GM18517 (cell line): ENCODE measurements around the gene CIART.

Source experiments
- ATAC-seq: cut with Tn5 transposase; IDR thresholded peaks from one replicate; pipeline ENCODE4 v1.9.1; 2021; ENCODE audit warnings: mild to moderate bottlenecking, moderate library complexity; ENCODE audit not compliant: unreplicated experiment

The CIART gene

DNA sequence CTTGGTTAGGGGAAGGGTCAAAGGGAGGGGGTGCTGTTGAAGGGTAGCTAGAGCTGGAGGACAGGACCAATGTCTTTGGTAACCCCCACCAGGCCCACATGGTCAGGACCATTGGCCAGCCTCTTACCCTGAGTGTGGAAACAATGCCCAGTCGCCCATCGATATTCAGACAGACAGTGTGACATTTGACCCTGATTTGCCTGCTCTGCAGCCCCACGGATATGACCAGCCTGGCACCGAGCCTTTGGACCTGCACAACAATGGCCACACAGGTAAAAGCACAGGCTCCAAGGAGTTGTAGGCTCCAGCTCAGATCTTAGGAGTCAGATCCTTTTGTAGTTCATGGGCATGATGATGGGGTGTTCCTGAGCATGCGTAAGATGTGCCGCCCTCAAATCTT, 21.0 kb upstream of the CIART start:
- no peak for ATAC-seq

DNA sequence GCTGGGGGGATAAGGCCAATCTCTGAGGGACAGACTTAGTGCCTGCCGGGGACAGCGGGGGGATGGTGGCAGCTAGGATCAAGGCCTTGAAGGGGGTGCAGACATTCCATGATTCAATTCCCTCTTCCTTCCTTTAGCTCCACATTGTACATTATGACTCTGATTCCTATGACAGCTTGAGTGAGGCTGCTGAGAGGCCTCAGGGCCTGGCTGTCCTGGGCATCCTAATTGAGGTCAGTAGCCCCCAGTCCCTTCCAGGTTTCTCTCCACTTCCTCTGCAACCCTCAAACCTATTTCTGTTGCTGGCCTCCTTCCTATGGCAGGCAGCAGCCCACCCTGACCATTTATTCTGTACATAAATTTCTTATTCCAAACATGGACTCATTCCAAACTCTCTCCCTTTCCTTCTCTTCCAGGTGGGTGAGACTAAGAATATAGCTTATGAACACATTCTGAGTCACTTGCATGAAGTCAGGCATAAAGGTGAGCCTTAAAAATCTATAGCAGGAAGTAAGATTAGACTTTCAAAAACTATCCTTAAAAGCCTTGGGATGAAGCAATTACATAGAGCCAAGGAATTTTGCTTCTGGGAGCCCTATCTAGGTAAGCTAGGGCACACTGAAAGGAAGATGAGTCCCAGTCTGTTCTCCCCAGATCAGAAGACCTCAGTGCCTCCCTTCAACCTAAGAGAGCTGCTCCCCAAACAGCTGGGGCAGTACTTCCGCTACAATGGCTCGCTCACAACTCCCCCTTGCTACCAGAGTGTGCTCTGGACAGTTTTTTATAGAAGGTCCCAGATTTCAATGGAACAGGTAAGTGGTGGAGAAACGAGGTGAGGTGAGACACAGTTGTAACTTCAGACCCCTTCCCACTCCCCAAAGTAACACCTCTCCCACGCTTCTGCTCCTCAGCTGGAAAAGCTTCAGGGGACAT, 19.7 kb upstream of the CIART start:
- no peak for ATAC-seq

DNA sequence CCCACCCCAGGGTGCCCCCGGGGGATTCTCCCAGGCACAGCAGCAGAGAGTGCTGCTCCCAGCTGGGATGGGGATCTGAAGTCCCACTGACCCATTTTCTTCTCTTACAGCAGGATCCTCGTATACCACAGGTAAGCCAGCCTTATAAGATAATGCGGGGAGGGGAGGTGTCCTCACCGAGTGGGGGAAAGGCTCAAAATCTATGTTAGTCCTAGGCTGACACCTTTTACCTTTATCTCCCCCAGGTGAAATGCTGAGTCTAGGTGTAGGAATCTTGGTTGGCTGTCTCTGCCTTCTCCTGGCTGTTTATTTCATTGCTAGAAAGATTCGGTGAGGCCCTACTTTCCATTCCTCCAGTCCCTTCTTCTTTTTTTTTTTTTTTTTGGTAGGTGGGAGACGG, 18.8 kb upstream of the CIART start:
- no peak for ATAC-seq

DNA sequence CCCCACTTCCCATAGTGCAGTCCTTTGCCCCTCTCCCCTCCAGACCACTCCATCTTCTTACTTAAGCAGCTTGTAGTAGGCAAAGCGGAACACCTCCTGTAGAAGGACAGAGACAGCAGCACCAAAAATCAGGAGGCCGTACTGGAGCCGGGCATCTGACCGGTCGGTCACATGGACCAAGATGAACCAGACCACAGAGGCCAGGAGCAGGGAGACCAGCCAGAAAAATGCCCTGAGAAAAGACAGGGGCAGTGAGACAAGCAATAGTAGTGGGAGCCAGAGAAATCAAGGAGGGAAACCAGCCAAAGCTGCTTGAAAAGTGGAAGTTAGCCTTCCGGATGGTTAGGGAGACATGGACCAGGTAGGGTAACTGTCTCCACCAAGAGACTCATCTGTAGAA, 14.5 kb upstream of the CIART start:
- ATAC-seq = no peak

DNA sequence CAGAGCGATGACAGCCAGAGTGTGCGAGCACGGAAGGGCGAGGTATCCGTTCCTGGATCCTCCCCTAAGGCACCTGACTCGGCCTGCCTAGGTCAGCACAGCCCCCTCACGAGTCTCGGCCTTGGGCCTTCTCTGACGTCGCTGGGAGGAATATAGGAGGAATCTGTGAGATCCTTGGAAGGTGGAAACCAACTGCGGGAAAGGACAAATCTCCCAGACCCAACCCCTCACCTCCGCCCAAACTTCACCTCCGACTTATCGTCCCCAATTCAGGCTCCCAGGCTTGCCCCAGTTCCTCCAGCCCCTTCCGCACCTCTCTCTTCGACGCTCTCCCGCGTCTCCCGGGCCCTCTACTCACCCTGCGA, 14.0 kb upstream of the CIART start:
- peak; percentile 14 for ATAC-seq

DNA sequence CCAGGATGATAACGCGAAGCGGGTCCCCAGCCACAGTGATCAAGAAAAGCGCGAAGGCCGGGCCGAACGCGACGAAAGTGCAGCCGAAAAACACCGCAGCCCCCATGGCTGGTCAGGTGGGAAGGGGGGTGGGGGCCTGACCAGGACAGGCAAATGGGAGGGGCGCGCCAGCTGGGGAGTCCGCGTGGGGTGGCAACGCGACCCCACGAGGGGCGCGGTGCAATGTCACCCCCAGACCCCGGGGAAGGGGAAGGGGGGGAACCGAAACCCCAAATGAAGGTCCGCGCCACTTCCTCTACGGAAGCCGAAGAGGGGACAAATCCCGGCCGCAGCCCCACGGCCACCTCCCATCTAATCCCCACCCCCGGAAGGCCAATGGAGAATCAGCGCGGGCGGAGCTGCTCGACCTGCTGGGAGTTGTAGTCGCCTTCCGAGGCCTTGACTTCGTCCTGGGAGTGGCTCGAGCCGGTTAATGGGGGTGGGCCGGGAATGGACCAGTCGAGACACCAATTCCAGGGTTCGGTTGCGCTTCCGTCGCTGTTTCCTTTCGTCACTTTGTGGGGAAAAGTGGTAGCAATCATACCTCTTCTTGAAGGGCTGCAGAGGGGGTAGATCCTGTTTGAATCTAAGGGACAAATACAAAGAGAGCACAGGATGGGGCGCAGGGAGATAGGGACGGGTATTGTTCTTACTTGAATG, 13.5 kb upstream of the CIART start, which contains the start of gene APH1A:
Gene APH1A, minus strand, starts transcription at position 312 of the 699 bp plus-strand sequence. Its CDS starts 206 bp downstream, at position 106.
- ATAC-seq = peak; percentile 80

DNA sequence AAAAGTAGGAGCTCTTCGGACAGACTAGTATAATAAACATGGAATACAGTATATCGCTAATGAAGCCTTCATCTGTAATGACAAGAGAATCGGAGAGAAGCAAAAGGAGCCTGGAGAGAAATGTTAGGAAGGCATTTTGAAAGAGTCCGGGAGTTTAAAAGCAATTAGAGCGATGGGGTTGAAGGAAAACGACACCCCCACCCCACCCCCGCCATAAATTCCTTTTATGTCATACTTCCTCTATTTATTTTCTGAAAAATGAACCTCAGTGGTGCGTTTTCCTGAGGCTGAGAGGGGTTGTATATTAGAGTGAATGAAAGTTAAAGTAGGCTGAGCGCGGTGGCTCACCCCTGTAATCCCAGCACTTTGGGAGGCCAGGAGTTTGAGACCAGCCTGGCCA, 12.9 kb upstream of the CIART start:
- ATAC-seq = no peak

DNA sequence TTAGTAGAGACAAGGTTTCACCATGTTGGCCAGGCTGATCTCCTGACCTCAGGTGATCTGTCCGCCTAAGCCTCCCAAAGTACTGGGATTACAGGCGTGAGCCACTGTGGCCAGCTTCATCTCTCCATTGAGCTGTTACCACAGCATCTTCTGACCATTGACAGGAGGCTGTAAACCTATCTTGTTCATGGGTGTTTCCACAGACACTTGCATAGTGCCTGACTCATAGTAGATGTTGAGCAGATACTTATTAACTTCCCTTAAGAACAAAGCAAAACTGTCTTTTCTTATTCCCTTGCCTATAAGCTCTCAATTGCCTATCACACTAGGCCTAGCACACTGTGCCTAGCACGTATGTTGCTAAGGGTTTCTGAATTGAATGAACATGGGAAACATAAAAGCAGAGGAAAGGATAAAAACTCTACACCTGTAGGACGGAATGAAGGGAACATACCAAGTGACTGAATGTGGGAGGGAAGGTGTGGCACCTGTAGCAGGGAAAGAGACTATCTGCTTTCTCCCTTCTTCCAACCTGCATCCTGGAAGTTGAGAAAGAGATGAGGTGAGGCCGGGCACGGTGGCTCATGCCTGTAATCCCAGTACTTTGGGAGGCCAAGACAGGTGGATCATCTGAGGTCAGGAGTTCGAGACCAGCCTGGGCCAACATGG, 10.9 kb upstream of the CIART start:
- no peak for ATAC-seq

DNA sequence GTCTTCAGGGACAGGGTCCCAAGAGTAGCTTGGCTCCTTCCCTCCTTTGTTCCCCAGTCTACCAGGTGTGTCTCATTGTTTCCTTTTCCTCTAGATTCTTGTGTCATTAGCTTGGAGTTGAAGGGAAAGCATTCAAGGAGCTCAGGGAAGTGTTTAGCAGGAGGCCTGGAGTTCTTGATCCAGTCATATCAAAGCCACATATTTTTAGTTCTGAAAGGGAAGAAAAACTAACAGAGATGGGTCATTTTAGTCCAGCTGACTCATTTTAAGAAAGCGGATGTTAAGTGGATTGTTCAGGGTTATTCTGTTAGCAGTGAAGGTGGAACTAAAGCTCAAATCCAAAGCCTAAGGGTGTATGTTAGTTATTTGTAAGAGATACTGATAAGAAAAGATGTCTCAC, 9.0 kb upstream of the CIART start:
- no peak for ATAC-seq

DNA sequence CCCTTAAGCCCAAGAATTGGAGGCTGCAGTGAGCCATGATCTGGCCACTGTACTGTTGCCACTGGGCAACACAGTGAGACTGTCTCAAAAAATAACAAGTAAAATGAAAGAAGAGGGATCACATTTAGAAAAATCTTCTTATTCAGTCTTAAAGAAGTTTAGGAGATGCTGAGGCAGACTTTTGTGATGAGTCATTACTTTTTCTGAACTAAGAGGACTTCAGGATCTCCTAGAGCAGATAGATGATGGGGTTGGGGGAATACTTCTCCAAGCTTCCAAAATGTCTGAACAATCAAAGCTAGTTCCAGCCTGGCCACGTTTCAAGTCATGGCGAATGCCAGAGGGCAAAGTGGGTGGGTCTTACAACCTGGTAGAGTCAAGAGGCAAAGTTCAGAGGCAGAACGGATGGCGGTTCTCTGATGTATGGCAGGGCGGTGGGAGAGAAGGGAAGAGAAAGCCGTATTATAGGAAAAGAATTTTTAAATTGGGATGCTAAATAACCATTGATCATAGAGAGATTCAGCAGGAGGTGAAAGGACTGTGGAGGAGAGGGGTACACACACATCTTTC, 2.1 kb upstream of the CIART start:
- no peak for ATAC-seq

DNA sequence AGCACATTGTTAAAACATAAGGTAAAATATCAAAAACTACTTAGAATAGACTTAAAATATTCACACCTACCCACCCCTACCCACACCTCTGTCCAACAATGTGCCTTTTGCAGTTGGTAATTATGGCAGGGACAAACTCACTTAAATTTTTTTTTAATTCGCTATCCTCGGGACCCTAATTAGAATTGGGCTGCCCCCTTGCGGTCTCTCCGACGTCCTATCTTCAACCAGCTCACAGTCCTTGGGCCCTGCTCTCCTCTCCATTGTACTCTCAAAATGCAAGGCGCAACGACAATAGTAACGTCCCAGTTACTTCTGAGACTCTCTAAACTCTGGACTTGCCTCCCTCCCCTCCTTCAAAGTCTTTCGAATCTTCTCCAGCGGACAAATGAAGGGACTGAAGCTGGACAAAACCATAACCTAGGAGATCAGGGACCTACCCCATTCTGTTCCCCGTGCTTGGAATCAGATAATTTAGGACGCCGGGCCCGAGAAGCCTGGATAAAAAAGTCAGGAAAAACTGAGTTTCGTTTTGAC, 1.1 kb upstream of the CIART start:
- no peak for ATAC-seq

DNA sequence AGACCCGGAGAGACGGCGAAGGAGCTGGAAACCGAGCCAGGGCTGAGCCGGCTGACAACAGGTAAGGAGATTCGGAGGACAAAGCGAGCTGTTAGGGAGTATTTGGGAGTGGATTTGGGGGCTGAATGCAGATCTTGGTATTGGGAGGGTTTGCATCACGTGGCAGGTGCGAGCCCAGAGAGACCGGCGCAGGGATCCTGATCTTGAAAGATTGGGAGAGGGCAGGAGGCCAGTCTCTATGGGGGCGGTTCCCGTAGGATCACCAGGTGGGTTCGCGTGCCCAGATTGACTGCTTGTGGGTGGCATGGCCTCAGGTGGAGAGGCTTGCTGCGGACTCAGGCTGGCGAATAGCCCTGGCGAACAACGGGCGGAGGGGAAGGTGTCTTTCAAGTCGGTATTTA, 204 bp downstream of the CIART start:
- no peak for ATAC-seq

DNA sequence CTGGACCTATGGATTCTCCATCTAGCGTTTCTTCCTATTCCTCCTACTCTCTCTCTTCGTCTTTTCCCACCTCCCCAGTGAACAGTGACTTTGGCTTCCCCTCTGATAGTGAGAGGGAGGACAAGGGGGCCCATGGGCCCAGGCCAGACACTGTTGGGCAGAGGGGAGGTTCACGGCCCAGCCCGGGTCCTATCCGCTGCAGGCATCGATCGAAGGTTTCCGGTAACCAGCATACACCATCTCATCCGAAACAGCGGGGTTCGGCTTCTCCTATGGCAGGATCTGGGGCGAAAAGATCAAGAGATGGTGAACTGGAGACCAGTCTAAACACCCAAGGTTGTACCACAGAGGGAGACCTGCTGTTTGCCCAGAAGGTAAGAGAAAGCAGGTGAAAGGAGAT, 906 bp downstream of the CIART start:
- no peak for ATAC-seq

DNA sequence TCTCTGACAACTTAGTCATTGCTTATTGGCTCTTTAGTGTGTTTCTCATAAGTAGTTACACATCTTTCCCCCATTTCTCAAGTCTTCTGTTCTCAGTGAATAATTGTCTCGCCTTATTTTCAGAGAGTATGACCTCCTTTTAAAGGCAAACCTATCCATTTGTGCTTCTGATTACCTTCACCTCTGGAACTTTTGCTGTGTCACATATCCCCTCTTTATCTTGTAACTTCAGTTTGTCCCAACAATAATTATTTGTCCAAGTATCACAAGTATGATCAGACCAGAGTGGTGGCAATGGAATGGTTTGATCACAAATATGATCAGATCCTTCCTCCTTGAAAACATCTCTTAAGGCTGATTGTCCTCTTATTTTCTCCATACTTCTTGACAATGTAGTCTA, 6.0 kb downstream of the CIART start:
- ATAC-seq = no peak

DNA sequence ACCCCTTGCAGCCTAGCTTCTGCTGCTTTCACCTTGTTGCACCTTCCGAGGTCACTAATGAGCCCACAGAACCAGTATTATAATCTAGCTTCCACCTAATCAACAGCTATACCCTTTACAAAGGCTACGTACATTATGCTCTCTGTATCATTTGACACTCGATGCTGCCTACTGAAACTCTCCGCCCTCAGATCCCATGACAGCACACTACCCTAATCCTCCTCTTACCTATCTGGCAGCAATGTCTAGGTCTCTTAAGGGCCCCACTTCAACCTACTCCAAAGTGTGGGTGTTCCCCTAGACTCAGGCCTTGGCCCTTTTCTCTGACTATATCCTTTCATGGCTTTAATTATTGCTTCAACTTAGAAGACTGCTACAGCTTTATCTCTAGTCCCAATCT, 6.5 kb downstream of the CIART start:
- no peak for ATAC-seq

DNA sequence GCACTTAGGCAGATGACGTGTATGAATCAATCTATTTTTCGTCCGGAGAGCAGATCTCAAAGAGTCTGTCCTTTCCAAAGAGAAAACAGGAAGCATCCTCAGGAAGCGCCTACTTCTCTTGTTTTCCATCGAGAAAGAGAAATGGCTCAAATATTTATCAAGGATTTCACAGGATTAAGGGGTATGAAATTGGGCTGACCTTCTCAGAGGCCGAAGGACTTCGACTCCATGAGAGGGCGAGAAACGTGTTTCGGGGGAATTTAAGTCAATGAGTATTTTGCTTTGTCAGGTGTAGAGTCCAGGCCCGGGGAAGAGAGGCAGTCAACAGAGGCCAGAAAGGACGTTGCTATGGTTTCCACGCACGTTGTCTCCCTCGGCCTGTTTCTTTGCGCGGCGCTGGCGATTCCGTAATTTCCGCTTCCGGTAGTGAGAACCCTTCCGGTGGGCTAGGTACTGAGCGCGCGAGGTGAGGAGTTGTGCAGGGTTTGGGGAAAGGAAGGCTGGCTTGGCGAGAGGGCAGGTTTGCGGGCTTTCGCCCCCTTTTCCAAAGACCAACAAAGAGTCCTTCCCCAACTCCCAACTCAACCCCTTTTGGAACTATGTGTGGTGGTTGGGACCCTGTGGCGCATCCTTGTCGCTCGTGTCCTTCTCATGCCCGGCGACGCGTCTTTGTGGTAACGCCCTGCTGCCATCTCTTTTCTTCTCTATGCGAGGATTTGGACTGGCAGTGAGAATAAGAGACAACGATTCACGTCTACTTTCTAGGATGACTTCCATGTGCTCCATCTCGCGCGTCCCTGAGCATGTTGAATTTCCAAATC, 11.3 kb downstream of the CIART start, which contains the start of gene MRPS21:
Gene MRPS21, plus strand, starts transcription at position 429 of the 821 bp plus-strand sequence. CDS start 506 bp downstream, outside the sequence.
- ATAC-seq = peak; percentile 95

DNA sequence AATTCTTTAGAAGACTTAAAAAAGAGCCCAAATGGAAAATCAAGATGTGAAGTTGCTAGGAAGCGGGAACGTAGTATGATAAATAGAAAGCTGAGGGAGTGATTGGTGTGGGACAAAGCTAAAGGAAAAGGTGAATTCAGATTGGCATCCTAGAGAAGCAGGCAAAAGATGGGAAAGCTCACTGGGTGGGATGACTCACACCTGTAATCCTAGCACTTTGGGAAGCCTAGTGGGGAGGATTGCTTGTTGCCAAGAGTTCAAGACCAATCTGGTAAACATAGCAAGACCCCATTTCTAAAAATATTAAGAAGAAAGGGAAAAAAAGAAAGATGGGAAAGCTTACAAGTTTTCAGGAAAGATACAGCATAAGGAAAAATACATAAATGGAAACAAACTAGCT, 13.1 kb downstream of the CIART start:
- ATAC-seq = no peak

DNA sequence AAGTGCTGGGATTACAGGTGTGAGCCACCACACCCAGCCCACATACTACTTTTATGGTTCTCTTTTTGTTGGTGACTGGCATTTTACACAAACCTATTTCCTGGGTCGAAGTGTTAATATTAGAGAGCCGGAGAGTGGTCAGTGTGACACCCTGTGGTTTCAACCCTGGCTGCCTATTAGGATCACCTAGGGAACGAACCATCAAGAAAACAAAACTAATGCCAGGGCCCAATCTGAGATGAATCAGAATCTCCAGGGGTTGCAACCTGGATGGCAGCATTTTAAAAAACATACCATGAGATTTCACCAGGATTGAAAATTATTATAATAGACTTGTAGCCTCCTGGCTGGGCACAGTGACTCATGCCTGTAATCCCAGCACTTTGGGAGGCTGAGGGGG, 17.4 kb downstream of the CIART start:
- ATAC-seq = no peak

DNA sequence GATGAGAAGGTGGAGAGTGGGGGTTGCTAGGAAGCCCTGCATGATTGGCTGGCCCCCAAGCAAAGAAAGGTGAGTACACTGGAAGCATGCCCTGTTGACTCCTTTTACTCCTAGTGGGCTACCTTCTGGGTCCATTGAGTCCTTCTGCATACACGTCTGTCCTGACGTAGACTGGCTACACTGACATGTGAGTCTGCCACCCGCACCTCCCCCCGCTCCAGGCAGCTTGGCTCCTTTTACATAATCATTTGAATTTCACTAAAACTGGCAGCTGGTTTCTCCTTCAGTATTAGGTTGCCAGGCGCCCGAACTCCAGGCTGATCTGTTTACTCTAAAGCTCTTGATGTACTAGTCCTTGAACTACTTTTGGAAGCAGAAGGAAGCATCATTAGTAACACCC, 20.0 kb downstream of the CIART start:
- no peak for ATAC-seq

DNA sequence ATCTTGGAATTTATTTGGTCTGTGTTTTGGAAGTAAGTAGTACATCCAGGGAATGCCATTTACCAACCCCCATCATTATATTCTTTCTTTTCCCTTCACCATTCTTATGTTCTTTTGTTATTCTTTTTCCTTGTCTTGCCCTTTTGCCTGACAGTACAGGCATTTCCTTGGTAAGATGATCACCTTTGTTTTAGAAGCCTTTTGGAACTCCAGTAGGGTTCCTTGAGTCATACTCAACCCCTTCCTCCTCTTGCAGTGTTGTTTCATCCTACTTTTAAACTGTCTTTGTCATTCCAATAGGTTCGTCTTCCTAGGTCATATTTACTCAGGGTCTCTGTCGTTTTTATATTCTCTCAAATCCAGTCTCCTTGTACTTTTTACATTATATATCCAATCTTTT, 20.5 kb downstream of the CIART start:
- ATAC-seq = no peak
